K562 (cell line): ENCODE data around the gene S100A2. TPM values are rescaled to one million over a fixed set of nuclear protein-coding genes. Genes with fewer than 3 reads are reported as not detected.

ENCODE experiments used
- ATAC-seq: fragments of 200-7000 bp; cut with Tn5 transposase; 3 replicates; pipeline ENCODE4 v1.9.1; 2020; ENCODE audit warnings: moderate library complexity
- BruUV-seq: library from RNA; stranded (reverse); fragments of 400-500 nt; replicated peaks from 2 replicates; lab custom pipeline; 2021; lab: Mats Ljungman, UMichigan
- CTCF ChIA-PET: fragments of 300-600 bp; formaldehyde crosslinking; extraction: SDS; loops from one replicate; lab custom pipeline; 2021; ENCODE audit warnings: low intra/inter-chr PET ratio; lab: Yijun Ruan, JAX
- POLR2A ChIA-PET: fragments of 300-600, 350-650 bp; sonication (Branson Sonifier 250); formaldehyde crosslinking; extraction: SDS; loops from one replicate; lab custom pipeline; 2021; ENCODE audit warnings: antibody characterized with exemption, inconsistent platforms; lab: Yijun Ruan, JAX
- DNase-seq, 4 experiments: peaks; one replicate each; pipeline versions ENCODE4 v3.0.0 to v3.0.0-alpha.2; 2011 to 2018; ENCODE audit warnings: low spot score in 3 of 4, mixed read lengths in 3 of 4; ENCODE audit errors: extremely low read depth in 1 of 4
- FAIRE-seq: peaks from 2 replicates; lab custom pipeline; 2011; peaks lifted over from hg19 to GRCh38; lab: Jason Lieb, UNC
- H2AFZ ChIP-seq: 2 replicates; pipeline ENCODE4 v1.6.0; 2011; ENCODE audit warnings: low read depth, low read length, control low read depth, inconsistent platforms
- H3K27ac ChIP-seq: fragments of 200-600 bp; 3 replicates; pipeline ENCODE4 v1.8.0; 2011; ENCODE audit warnings: low read depth, mild to moderate bottlenecking, control low read depth, inconsistent platforms, low read length, moderate library complexity, mixed read lengths; ENCODE audit errors: extremely low read depth
- H3K27me3 ChIP-seq, 2 experiments: fragments of 300-600 bp in 1 of 2; 2 replicates in 1 of 2; 3 replicates in 1 of 2; pipeline versions ENCODE4 v1.6.0 to v1.8.0; 2011; ENCODE audit warnings: inconsistent platforms in 2 of 2, low read length in 2 of 2, mild to moderate bottlenecking in 1 of 2, mixed read lengths in 1 of 2, moderate library complexity in 1 of 2; ENCODE audit not compliant: control insufficient read depth in 2 of 2, insufficient read depth in 2 of 2
- H3K36me3 ChIP-seq: fragments of 300-600 bp; 3 replicates; pipeline ENCODE4 v1.8.0; 2011; ENCODE audit warnings: mild to moderate bottlenecking, low read length, inconsistent platforms; ENCODE audit not compliant: control insufficient read depth, insufficient read depth
- H3K4me1 ChIP-seq, 2 experiments: fragments of 200-600 bp in 1 of 2; replicated peaks in 1 of 2; 2 replicates in 1 of 2; 3 replicates in 1 of 2; pipeline versions ENCODE4 v1.5.1 to v1.8.0; 2011; ENCODE audit warnings: inconsistent platforms in 2 of 2, low read length in 2 of 2, mild to moderate bottlenecking in 1 of 2, mixed read lengths in 1 of 2, moderate library complexity in 1 of 2; ENCODE audit not compliant: control insufficient read depth in 2 of 2, insufficient read depth in 2 of 2
- H3K4me2 ChIP-seq: 2 replicates; pipeline ENCODE4 v1.6.1; 2011; ENCODE audit warnings: low read length, control low read depth, inconsistent platforms, mixed read lengths; ENCODE audit not compliant: insufficient read depth
- H3K4me3 ChIP-seq: fragments of 200-600 bp; sonication (generic), shearing (Covaris generic); 2 replicates; pipeline ENCODE4 v1.5.1; 2016; ENCODE audit warnings: control low read depth, inconsistent platforms
- H3K79me2 ChIP-seq: fragments of 200-600 bp; 3 replicates; pipeline ENCODE4 v1.8.0; 2011; ENCODE audit warnings: low read length, inconsistent platforms; ENCODE audit not compliant: control insufficient read depth, insufficient read depth
- H3K9ac ChIP-seq, 2 experiments: 2 replicates each; pipeline versions ENCODE4 v1.6.0 to v1.6.1; 2011; ENCODE audit warnings: low read depth in 2 of 2, low read length in 2 of 2, control low read depth in 1 of 2, inconsistent platforms in 1 of 2, mild to moderate bottlenecking in 1 of 2, mixed read lengths in 1 of 2; ENCODE audit not compliant: insufficient read depth in 1 of 2
- H3K9me1 ChIP-seq: one replicate; pipeline ENCODE4 v1.6.0; 2011; ENCODE audit warnings: inconsistent platforms, mild to moderate bottlenecking, low read length, moderate library complexity; ENCODE audit not compliant: control insufficient read depth, insufficient read depth
- H3K9me3 ChIP-seq: replicated peaks from 2 replicates; pipeline ENCODE4 v1.5.1; 2011; ENCODE audit warnings: low read depth, low read length, inconsistent platforms; ENCODE audit not compliant: control insufficient read depth, insufficient read depth
- H4K20me1 ChIP-seq: replicated peaks from 2 replicates; pipeline ENCODE4 v1.6.1; 2011; ENCODE audit warnings: low read length, inconsistent platforms, mixed read lengths; ENCODE audit not compliant: control insufficient read depth, insufficient read depth
- DDX20 ChIP-seq: fragments of 450-650 bp; IDR thresholded peaks from 2 replicates; pipeline ENCODE4 v1.6.1; 2016; ENCODE audit warnings: missing genetic modification characterization, low read depth, mild to moderate bottlenecking, missing compliant biosample characterization, moderate library complexity
- FOXA3 ChIP-seq, 2 experiments: fragments of 450-650 bp in 1 of 2; sonication (generic) in 1 of 2; formaldehyde crosslinking; IDR thresholded peaks in 1 of 2; conservative IDR thresholded peaks in 1 of 2; 2 replicates each; pipeline versions ENCODE4 v1.4.0 to v1.8.0; 2020 to 2022; ENCODE audit warnings: mild to moderate bottlenecking in 2 of 2, missing genetic modification reagents in 1 of 2
- HEY1 ChIP-seq: fragments of 250-450 bp; sonication (Bioruptor Pico); IDR thresholded peaks from 2 replicates; pipeline ENCODE4 v1.5.0; 2020; ENCODE audit warnings: mild to moderate bottlenecking, moderate library complexity, borderline replicate concordance
- HINFP ChIP-seq: fragments of 450-650 bp; conservative IDR thresholded peaks from 2 replicates; pipeline ENCODE4 v1.6.1; 2016; ENCODE audit warnings: missing genetic modification characterization, low read depth, mild to moderate bottlenecking, control low read depth, missing compliant biosample characterization
- JUNB ChIP-seq: fragments of 450-650 bp; formaldehyde crosslinking; conservative IDR thresholded peaks from 2 replicates; pipeline ENCODE4 v1.4.0; 2020; ENCODE audit warnings: mild to moderate bottlenecking
- LEF1 ChIP-seq: fragments of 450-650 bp; IDR thresholded peaks from 2 replicates; pipeline ENCODE4 v1.6.1; 2016; ENCODE audit warnings: mild to moderate bottlenecking
- MIER1 ChIP-seq: fragments of 450-650 bp; IDR thresholded peaks from 2 replicates; pipeline ENCODE4 v1.6.1; 2016; ENCODE audit warnings: antibody characterized with exemption, mild to moderate bottlenecking, low read depth
- NCOA1 ChIP-seq: fragments of 450-650 bp; IDR thresholded peaks from 2 replicates; pipeline ENCODE4 v1.6.1; 2016; ENCODE audit warnings: low read depth
- PHF8 ChIP-seq: fragments of 200-600 bp; sonication (generic); IDR thresholded peaks from 2 replicates; pipeline ENCODE4 v1.6.1; 2012; ENCODE audit warnings: mixed run types, mild to moderate bottlenecking, inconsistent platforms, low read length, moderate library complexity, borderline replicate concordance
- PKNOX1 ChIP-seq: fragments of 450-650 bp; IDR thresholded peaks from 2 replicates; pipeline ENCODE4 v1.6.1; 2016
- SIN3B ChIP-seq: fragments of 450-650 bp; IDR thresholded peaks from 2 replicates; pipeline ENCODE4 v1.6.1; 2017; ENCODE audit warnings: low read depth, mild to moderate bottlenecking, moderate library complexity
- TGIF2 ChIP-seq: sonication (generic); formaldehyde crosslinking; IDR thresholded peaks from 2 replicates; pipeline ENCODE4 v1.8.1; 2022; ENCODE audit warnings: mild to moderate bottlenecking, missing genetic modification reagents, moderate library complexity
- THRB ChIP-seq: fragments of 450-650 bp; formaldehyde crosslinking; conservative IDR thresholded peaks from 2 replicates; pipeline ENCODE4 v1.4.0; 2022; ENCODE audit warnings: mild to moderate bottlenecking, missing genetic modification characterization
- TOE1 ChIP-seq, 2 experiments: fragments of 450-650 bp in 1 of 2; sonication (generic) in 1 of 2; formaldehyde crosslinking in 1 of 2; IDR thresholded peaks; 2 replicates each; pipeline versions ENCODE4 v1.7.1 to v1.8.0; 2016 to 2022; ENCODE audit warnings: borderline replicate concordance in 2 of 2, mild to moderate bottlenecking in 2 of 2, antibody characterized with exemption in 1 of 2, inconsistent platforms in 1 of 2, low read depth in 1 of 2, missing genetic modification reagents in 1 of 2, moderate library complexity in 1 of 2
- ZFP91 ChIP-seq: sonication (generic); formaldehyde crosslinking; IDR thresholded peaks from 2 replicates; pipeline ENCODE4 v1.8.0; 2022; ENCODE audit warnings: mild to moderate bottlenecking, missing genetic modification reagents
- ZNF79 ChIP-seq: fragments of 250-450 bp; sonication (Bioruptor Pico); IDR thresholded peaks from 2 replicates; pipeline ENCODE4 v1.4.0; 2020; ENCODE audit warnings: low read depth, mild to moderate bottlenecking, moderate library complexity
- WGBS: fragments of 100-300 bp; shearing (Covaris generic); methylation state at CpG from one replicate; pipeline ENCODE4 v1.1.6; 2016; ENCODE audit warnings: low coverage, mixed read lengths; ENCODE audit not compliant: insufficient coverage; ENCODE audit errors: missing lambda C conversion rate; 5-methylcytosine and 5-hydroxymethylcytosine counted together
- in situ Hi-C: fragments of 300-500 bp; cut with MboI; formaldehyde crosslinking; loops from 4 replicates; pipeline ENCODE4 v1.15.0; 2018; ENCODE audit warnings: inconsistent platforms, mixed read lengths
- intact Hi-C: fragments of 100-400 bp; cut with micrococcal nuclease; formaldehyde crosslinking; loops from 2 replicates; pipeline ENCODE4 v1.14.2; 2022
- polyA plus RNA-seq, 8 experiments: library from polyadenylated mRNA; depleted of rRNA in 4 of 8; stranded (reverse) in 5 of 8; unstranded in 3 of 8; fragments of >200 nt; fragmentation: Nextera tagmentation in 2 of 8; fragmentation: Illumina TruSeq in 1 of 8; extraction: Ambion mirVana in 2 of 8; extraction: Trizol in 1 of 8; gene quantifications; 2 replicates each; pipeline versions ENCODE4 v1.2.1 to v1.2.3, GENCODE V29; 2011 to 2014; ENCODE audit warnings: inconsistent platforms in 1 of 8, missing spikeins in 1 of 8
- total RNA-seq, 7 experiments: library from RNA; depleted of rRNA in 6 of 7; stranded (reverse); fragments of >200 nt in 6 of 7; fragmentation: Illumina TruSeq in 2 of 7; extraction: Trizol in 2 of 7; gene quantifications; 2 replicates each; pipeline versions ENCODE4 v1.2.1 to v1.2.3, GENCODE V29; 2011 to 2021; ENCODE audit warnings: low replicate concordance in 1 of 7

The S100A2 gene
- total and polyA plus RNA-seq, 9 of the 15 experiments (the other 6 are each of a cell fraction or from before 2014, with no cell fraction given): 0.28 to 0.65 (median 0.44) TPM; not detected in 4

GRCh38 chr1:153612755-153613331, 47.2 kb upstream of the S100A2 start, which contains the start of gene S100A16:
TSS of gene S100A16 (minus strand) at chr1:153613137. CDS start at chr1:153608151, 4,986 bp downstream.
- ATAC-seq (peak; percentile 8; the same call in 2 of the 3 replicates), FAIRE-seq (no peak), DNase-seq (peak in 2 of 4 experiments; percentile 48 to 49)
- Histone ChIP-seq H3K9ac (peak within 1 kb of the TSS in 1 of 2 experiments; percentile 59; a peak in 2 of 4 replicates), H3K9me1 (peaks cover 6% of the 10 kb centered on the region), H3K27ac (no peak within 1 kb of the TSS), H3K4me3 (no peak within 1 kb of the TSS), H4K20me1 (no peaks in the 10 kb centered on the region), H3K4me2 (no peak within 1 kb of the TSS), H3K79me2 (no peaks in the 10 kb centered on the region), H3K9me3 (no peaks in the 10 kb centered on the region), H3K36me3 (no peaks in the 10 kb centered on the region), H3K27me3 (no peaks in the 10 kb centered on the region), H2AFZ (no peak within 1 kb of the TSS), H3K4me1 (peaks cover 39 to 62% of the 10 kb centered on the region in 2 experiments)
- ChIA-PET CTCF (no interaction called here), POLR2A (interaction anchor here (0.6 to 2.0 kb wide), 6 partner anchors 14 to 749 kb away, joined by 3 to 17 read pairs (median 3); partner anchors contain the start of genes CHTOP and S100A13)
- BruUV-seq: no TSS peak
- intact Hi-C loops: no loop called here
- in situ Hi-C loops: no loop called here
- 24% methylated on average over 6 of the region's 9 CpGs for WGBS
- no peak for TF ChIP-seq MIER1
- no peak for TF ChIP-seq TOE1 (IDR thresholded peaks at IDR 0.05; ENCODE audit: borderline replicate concordance)
- no peak for TF ChIP-seq TOE1 (CRISPR knock-in tag; IDR thresholded peaks at IDR 0.05; ENCODE audit: borderline replicate concordance, low read depth)
- peak; percentile 23; the same call in 1 of the 2 replicates for TF ChIP-seq PHF8
- TF ChIP-seq HEY1 (CRISPR knock-in tag): no peak
- TF ChIP-seq ZFP91: 0 out of 2 replicates have a peak, but pooled peaks have one; percentile 55
- TF ChIP-seq JUNB: no peak
- TF ChIP-seq SIN3B: no peak
- no peak for TF ChIP-seq FOXA3 (CRISPR knock-in tag; conservative IDR thresholded peaks at IDR 0.05 in 1 of 2, IDR thresholded peaks at IDR 0.05 in 1 of 2)
- TF ChIP-seq LEF1: no peak
- TF ChIP-seq TGIF2 (CRISPR knock-in tag): no peak
- TF ChIP-seq ZNF79: no peak
- TF ChIP-seq HINFP (tag): no peak
- no peak for TF ChIP-seq PKNOX1
- no peak for TF ChIP-seq DDX20 (tag)
- TF ChIP-seq NCOA1: no peak
- TF ChIP-seq THRB (CRISPR knock-in tag): no peak
